ENCODE measurements around the gene SPACA7.

The SPACA7 gene

DNA sequence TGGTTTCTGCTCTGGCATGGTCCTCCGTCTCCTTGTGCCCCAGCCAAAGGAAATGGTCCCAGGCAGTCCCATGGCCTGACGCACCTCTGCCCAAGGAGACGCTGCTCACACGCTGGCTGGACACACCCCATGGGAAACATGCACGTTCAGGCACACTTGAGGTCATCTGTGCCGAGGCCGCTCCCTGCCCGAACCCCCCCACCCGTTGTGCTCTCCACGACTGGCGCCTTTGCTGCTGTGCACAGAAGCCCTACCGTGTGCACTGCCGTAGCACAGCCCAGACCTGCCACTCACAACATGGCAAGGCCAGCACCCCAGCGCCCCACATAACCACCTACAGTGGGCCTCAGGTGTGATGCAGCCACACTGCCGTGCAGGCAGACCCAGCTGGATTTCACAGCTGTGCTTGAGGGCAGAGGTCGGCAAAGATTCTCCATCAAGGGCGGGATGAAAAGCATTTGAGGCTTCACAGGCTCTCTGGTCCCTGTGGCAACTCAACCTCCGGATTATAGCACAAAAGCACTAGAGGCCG lies 65.7 kb downstream of the SPACA7 start:
- H3K4me3 ChIP-seq (ENCODE audit: extremely low read depth, insufficient read depth, low read length, poor library complexity, severe bottlenecking) = no peak overlapping the region
- no peak overlapping the region for H3K27ac ChIP-seq (ENCODE audit: low read depth, low read length, severe bottlenecking)
- 86 to 90% methylated on average over 15 to 17 of the region's 19 CpGs for WGBS, 2 experiments (ENCODE audit: insufficient coverage in 2 of 2)
- no peaks in the 10 kb centered on the region for H3K4me1 ChIP-seq (ENCODE audit: control insufficient read depth, insufficient read depth, low read length, poor library complexity, severe bottlenecking)
- peaks cover 10% of the 10 kb centered on the region for H3K9me3 ChIP-seq (ENCODE audit: control insufficient read depth, low read length)
- no peaks in the 10 kb centered on the region for H3K36me3 ChIP-seq (ENCODE audit: control insufficient read depth, insufficient read depth, low read length)

GRCh38 chr13:112442483-112443090 lies 66.4 kb downstream of the SPACA7 start:
- Histone ChIP-seq H3K36me3 (ENCODE audit: control insufficient read depth, insufficient read depth, low read length) (no peaks in the 10 kb centered on the region), H3K9me3 (ENCODE audit: control insufficient read depth, low read length) (peaks cover 10% of the 10 kb centered on the region), H3K4me1 (ENCODE audit: control insufficient read depth, insufficient read depth, low read length, poor library complexity, severe bottlenecking) (no peaks in the 10 kb centered on the region), H3K27ac (ENCODE audit: low read depth, low read length, severe bottlenecking) (no peak overlapping the region), H3K4me3 (ENCODE audit: extremely low read depth, insufficient read depth, low read length, poor library complexity, severe bottlenecking) (no peak overlapping the region)
- WGBS, 2 experiments (ENCODE audit: insufficient coverage in 2 of 2) = 63 to 73% methylated on average over 12 to 18 of the region's 21 CpGs

GRCh38 chr13:112443191-112443994 lies 67.2 kb downstream of the SPACA7 start:
- Histone ChIP-seq H3K9me3 (ENCODE audit: control insufficient read depth, low read length) (peaks cover 6% of the 10 kb centered on the region), H3K4me3 (ENCODE audit: extremely low read depth, insufficient read depth, low read length, poor library complexity, severe bottlenecking) (no peak overlapping the region), H3K4me1 (ENCODE audit: control insufficient read depth, insufficient read depth, low read length, poor library complexity, severe bottlenecking) (no peaks in the 10 kb centered on the region), H3K27ac (ENCODE audit: low read depth, low read length, severe bottlenecking) (no peak overlapping the region), H3K36me3 (ENCODE audit: control insufficient read depth, insufficient read depth, low read length) (no peaks in the 10 kb centered on the region)
- 38 to 40% methylated on average over 17 to 22 of the region's 31 CpGs for WGBS, 2 experiments (ENCODE audit: insufficient coverage in 2 of 2)

DNA sequence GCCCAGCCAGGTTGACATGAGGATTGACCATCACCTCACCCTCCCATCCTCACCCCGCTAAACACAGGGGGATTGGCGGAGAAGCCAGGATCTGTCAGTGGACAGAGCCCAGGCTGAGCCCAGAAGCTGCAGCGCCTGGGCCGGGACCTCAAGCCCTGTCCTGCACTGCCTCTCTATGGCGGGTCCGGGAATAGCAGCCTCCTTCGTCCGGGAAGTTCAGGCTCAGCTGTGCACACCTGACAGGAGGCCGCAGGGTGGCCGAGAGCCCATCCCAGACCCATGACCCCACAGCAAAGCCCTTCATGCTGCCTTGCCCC lies 67.8 kb downstream of the SPACA7 start:
- no peak overlapping the region for H3K27ac ChIP-seq (ENCODE audit: low read depth, low read length, severe bottlenecking)
- H3K9me3 ChIP-seq (ENCODE audit: control insufficient read depth, low read length) = peaks cover 3% of the 10 kb centered on the region
- H3K4me1 ChIP-seq (ENCODE audit: control insufficient read depth, insufficient read depth, low read length, poor library complexity, severe bottlenecking) = no peaks in the 10 kb centered on the region
- H3K4me3 ChIP-seq (ENCODE audit: extremely low read depth, insufficient read depth, low read length, poor library complexity, severe bottlenecking) = no peak overlapping the region
- 4 to 6% methylated on average over 9 of the region's 10 CpGs for WGBS, 2 experiments (ENCODE audit: insufficient coverage in 2 of 2)
- no peaks in the 10 kb centered on the region for H3K36me3 ChIP-seq (ENCODE audit: control insufficient read depth, insufficient read depth, low read length)

DNA sequence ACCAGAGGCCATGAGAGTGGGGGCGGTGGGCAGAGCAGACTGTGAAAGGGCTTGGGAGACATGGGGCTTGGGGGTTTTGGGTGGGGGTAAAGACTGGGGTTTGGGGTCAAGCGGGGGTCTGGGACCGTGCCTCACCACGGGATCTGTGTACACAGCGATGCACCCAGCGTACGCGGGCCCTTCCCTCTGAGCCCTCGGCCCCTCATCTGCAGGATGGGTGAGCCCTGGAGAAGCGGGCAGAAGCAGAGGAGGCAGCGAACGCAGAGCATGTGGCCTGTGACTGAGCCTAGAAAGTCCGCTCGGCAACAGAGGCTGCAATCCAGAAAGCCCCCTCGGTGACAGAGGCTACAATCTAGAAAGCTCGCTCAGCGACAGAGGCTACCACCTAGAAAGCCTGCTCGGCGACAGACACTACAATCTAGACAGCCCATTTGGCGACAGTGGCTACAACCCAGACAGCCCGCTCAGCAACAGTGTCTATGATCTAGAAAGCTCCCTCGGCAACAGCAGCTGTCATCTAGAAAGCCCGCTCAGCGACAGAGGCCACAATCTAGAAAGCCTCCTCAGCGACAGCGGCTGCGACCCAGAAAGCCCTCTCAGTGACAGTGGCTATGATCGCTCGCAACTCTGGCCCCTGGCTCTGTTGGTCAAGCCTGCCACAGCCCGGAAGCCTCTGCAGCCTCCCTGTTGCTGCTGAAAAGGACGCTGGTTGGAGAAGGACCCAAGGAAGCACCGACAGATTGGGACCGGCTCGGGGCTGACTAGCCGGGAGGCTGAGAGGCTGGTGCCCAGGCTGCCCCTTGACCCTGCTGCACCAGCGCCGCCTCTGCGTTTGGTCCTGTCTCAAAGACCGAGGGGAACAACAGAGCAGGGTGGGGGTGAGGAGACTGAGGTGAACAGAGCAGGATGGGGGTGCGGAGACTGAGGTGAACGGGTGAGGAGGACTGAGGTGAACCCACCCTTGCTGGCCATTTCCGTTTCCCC lies 68.6 kb downstream of the SPACA7 start:
- Histone ChIP-seq H3K27ac (ENCODE audit: low read depth, low read length, severe bottlenecking) (no peak overlapping the region), H3K4me3 (ENCODE audit: extremely low read depth, insufficient read depth, low read length, poor library complexity, severe bottlenecking) (no peak overlapping the region), H3K36me3 (ENCODE audit: control insufficient read depth, insufficient read depth, low read length) (no peaks in the 10 kb centered on the region), H3K9me3 (ENCODE audit: control insufficient read depth, low read length) (no peaks in the 10 kb centered on the region), H3K4me1 (ENCODE audit: control insufficient read depth, insufficient read depth, low read length, poor library complexity, severe bottlenecking) (no peaks in the 10 kb centered on the region)
- WGBS, 2 experiments (ENCODE audit: insufficient coverage in 2 of 2) = 86 to 88% methylated on average over 30 to 40 of the region's 42 CpGs

- Histone ChIP-seq H3K4me1 (ENCODE audit: control insufficient read depth, insufficient read depth, low read length, poor library complexity, severe bottlenecking) (no peaks in the 10 kb centered on the region), H3K9me3 (ENCODE audit: control insufficient read depth, low read length) (no peaks in the 10 kb centered on the region), H3K4me3 (ENCODE audit: extremely low read depth, insufficient read depth, low read length, poor library complexity, severe bottlenecking) (no peak overlapping the region), H3K27ac (ENCODE audit: low read depth, low read length, severe bottlenecking) (no peak overlapping the region), H3K36me3 (ENCODE audit: control insufficient read depth, insufficient read depth, low read length) (no peaks in the 10 kb centered on the region)
- WGBS, 2 experiments (ENCODE audit: insufficient coverage in 2 of 2) = 78 to 86% methylated on average over 12 to 28 of the region's 31 CpGs
These were observed 69.5 kb downstream of the SPACA7 start for GRCh38 chr13:112445411-112446271.

DNA sequence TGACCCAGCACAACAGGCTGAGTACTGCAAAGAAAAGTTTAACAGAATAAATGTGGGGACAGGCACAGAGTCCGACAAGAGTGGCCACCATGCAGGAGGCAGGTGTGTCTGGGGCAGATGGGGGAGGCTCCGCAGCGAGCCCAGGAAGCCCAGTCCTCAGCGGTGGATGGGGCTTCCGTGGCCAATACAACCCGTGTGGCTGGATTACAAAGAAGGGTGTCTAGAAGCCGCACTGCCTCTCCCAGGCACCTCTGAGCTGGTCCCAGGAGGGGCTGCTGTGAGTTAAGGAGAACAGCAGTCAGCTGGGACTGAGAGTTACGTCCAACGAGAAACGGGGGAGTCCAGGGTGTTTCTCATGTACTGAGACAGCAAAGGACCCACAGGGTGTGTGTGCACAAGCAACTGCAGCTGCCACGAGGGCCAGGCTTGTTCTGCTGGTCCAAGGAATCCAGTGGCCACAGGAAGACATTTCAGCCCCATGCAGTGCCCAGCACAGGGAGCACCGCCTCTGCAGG lies 70.2 kb downstream of the SPACA7 start:
- no peak overlapping the region for H3K27ac ChIP-seq (ENCODE audit: low read depth, low read length, severe bottlenecking)
- WGBS, 2 experiments (ENCODE audit: insufficient coverage in 2 of 2) = 85 to 86% methylated on average over 11 to 12 of the region's 12 CpGs
- H3K36me3 ChIP-seq (ENCODE audit: control insufficient read depth, insufficient read depth, low read length) = no peaks in the 10 kb centered on the region

DNA sequence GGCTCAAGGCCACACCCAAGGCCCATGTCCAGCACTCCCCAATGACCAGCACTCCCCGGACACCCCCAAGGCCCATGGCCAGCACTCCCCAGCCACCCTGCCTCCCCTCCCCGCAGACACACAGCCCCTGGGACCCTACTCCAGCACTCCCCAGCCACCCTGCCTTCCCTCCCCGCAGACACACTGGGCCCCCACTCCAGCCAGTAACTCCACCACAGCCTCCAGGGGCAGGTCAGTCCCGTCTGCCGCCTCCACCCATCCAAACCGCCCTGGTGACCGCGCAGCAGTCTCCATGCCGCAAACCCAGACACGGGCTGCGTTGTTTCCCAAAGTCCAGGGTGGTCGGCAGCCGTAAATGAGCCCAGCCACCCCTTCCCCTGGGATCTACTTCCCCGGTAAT lies 70.7 kb downstream of the SPACA7 start:
- H3K36me3 ChIP-seq (ENCODE audit: control insufficient read depth, insufficient read depth, low read length) = no peaks in the 10 kb centered on the region

More for the DNA sequence above, 70.2 kb downstream of the SPACA7 start:
- H3K4me3 ChIP-seq (ENCODE audit: extremely low read depth, insufficient read depth, low read length, poor library complexity, severe bottlenecking) = no peak overlapping the region
- H3K9me3 ChIP-seq (ENCODE audit: control insufficient read depth, low read length) = no peaks in the 10 kb centered on the region
- no peaks in the 10 kb centered on the region for H3K4me1 ChIP-seq (ENCODE audit: control insufficient read depth, insufficient read depth, low read length, poor library complexity, severe bottlenecking)

DNA sequence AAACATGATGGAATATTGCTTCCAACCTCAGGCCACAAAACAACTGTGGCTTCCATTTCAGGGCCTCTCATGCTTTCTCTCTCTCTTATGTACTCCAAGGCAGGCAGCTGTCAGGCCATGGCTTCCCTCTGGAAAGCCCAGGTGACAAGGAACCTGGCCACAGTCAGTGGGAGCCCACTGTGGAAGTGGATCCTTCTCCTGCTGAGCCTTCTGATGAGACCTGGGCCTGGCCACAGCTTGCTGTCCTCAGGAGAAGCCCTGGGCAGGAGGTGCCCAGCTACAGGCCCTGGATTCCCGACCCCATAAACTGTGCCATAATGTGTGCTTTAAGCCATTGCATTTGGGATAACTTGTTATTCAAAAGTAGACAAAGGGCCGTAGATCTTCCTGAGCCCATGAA lies 71.2 kb downstream of the SPACA7 start:
- no peak overlapping the region for H3K4me3 ChIP-seq (ENCODE audit: extremely low read depth, insufficient read depth, low read length, poor library complexity, severe bottlenecking)
- H3K36me3 ChIP-seq (ENCODE audit: control insufficient read depth, insufficient read depth, low read length) = no peaks in the 10 kb centered on the region
- H3K9me3 ChIP-seq (ENCODE audit: control insufficient read depth, low read length) = no peaks in the 10 kb centered on the region
- H3K27ac ChIP-seq (ENCODE audit: low read depth, low read length, severe bottlenecking) = no peak overlapping the region
- H3K4me1 ChIP-seq (ENCODE audit: control insufficient read depth, insufficient read depth, low read length, poor library complexity, severe bottlenecking) = no peaks in the 10 kb centered on the region
- 80 to 100% methylated on average over 2 of the region's 2 CpGs for WGBS, 2 experiments (ENCODE audit: insufficient coverage in 2 of 2)

More for the DNA sequence above, 70.7 kb downstream of the SPACA7 start:
- H3K4me3 ChIP-seq (ENCODE audit: extremely low read depth, insufficient read depth, low read length, poor library complexity, severe bottlenecking) = no peak overlapping the region
- H3K4me1 ChIP-seq (ENCODE audit: control insufficient read depth, insufficient read depth, low read length, poor library complexity, severe bottlenecking) = no peaks in the 10 kb centered on the region
- 80 to 87% methylated on average over 12 to 13 of the region's 14 CpGs for WGBS, 2 experiments (ENCODE audit: insufficient coverage in 2 of 2)
- H3K27ac ChIP-seq (ENCODE audit: low read depth, low read length, severe bottlenecking) = no peak overlapping the region
- H3K9me3 ChIP-seq (ENCODE audit: control insufficient read depth, low read length) = no peaks in the 10 kb centered on the region
